HFF-Myc (cell line): ENCODE results near the gene NAV2.
"Not testable (repeated sequence)": the region's sequence is repeated elsewhere in the genome, so short reads cannot be mapped to it uniquely, and the experiment has no call there.

ENCODE experiments used
- DNase-seq: peaks from one replicate; pipeline ENCODE4 v3.0.0-alpha.2; 2011; ENCODE audit warnings: low read depth; ENCODE audit errors: extremely low read depth
- H3K4me3 ChIP-seq: replicated peaks from 2 replicates; pipeline ENCODE4 v1.5.1; 2011; ENCODE audit warnings: low read depth, mild to moderate bottlenecking, control low read depth, low read length
- TF ChIP-seq, protein P1 (sequence below): IDR thresholded peaks from 2 replicates; pipeline ENCODE4 v1.5.1; 2012; ENCODE audit warnings: mild to moderate bottlenecking, low read depth, low read length, control low read depth; ENCODE audit errors: missing control alignments

Gene NAV2

GRCh38 chr11:19891022-19891421, 178.4 kb downstream of the NAV2 start:
- DNase-seq = no peak
- TF ChIP-seq, protein P1, sequence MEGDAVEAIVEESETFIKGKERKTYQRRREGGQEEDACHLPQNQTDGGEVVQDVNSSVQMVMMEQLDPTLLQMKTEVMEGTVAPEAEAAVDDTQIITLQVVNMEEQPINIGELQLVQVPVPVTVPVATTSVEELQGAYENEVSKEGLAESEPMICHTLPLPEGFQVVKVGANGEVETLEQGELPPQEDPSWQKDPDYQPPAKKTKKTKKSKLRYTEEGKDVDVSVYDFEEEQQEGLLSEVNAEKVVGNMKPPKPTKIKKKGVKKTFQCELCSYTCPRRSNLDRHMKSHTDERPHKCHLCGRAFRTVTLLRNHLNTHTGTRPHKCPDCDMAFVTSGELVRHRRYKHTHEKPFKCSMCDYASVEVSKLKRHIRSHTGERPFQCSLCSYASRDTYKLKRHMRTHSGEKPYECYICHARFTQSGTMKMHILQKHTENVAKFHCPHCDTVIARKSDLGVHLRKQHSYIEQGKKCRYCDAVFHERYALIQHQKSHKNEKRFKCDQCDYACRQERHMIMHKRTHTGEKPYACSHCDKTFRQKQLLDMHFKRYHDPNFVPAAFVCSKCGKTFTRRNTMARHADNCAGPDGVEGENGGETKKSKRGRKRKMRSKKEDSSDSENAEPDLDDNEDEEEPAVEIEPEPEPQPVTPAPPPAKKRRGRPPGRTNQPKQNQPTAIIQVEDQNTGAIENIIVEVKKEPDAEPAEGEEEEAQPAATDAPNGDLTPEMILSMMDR = no peak
- H3K4me3 ChIP-seq = no peak overlapping the region

- H3K4me3 ChIP-seq = no peak overlapping the region
- TF ChIP-seq, protein P1 = no peak
- DNase-seq = no peak
Measured at GRCh38 chr11:19892387-19892786, 179.8 kb downstream of the NAV2 start.

DNA sequence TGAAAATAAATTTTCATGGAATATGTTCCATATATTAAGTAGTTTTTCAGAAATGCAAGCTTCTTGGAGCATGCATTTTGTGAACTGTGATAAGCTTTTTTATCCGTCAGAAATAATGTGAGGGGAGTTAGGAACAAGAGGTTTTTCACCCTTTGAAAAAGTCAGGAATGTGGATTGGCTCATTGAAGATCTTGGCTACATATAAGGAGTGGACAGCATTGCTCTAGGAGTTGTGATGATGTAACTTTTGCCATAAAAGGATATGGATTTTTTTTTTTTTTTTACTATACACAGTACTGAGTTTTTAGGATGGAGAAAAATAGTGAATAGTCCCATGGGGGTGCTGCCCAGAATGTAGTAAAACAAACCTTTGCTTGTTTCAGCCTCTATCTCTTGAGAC, 180.2 kb downstream of the NAV2 start:
- H3K4me3 ChIP-seq = no peak overlapping the region
- no peak for DNase-seq
- TF ChIP-seq, protein P1 = no peak

DNA sequence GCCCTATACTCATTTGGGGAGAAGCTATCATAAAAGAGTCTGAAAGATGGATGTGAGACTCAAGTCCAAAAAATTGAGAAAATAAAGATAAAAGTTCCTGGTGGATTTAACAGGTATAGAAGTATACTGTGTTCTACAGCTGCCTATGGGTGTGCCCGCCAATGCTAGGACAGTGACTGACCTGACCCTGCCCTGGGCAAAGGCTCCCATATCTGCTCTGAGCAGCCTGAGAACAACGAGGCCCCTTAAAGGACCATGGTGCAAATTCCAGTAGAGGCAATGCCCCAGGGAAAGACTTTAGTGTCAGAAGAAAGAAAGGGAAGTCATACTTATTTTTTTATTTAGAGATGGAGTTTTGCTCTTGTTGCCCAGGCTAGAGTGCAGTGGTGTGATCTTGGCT, 181.8 kb downstream of the NAV2 start:
- no peak for DNase-seq
- no peak overlapping the region for H3K4me3 ChIP-seq
- TF ChIP-seq, protein P1 = no peak

DNA sequence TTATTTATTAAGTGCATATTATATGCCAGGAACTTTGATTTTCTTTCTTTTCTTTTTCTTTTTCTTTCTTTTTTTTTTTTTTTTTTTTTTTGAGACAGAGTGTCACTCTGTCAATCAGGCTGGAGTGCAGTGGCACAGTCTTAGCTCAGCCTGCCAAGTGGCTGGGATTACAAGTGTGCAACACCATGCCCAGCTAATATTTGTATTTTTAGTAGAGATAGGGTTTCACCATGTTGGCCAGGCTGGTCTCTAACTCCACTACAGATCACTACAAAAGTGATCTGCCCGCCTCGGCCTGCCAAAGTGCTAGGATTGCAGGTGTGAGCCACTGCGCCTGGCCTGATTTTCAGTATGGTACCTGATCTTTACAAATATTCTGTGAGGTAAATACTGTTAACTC, 182.4 kb downstream of the NAV2 start:
- not testable (repeated sequence) for H3K4me3 ChIP-seq, DNase-seq

- H3K4me3 ChIP-seq = no peak overlapping the region
- DNase-seq = no peak
- TF ChIP-seq, protein P1 = no peak
Measured at GRCh38 chr11:19895776-19896175, 183.1 kb downstream of the NAV2 start.

GRCh38 chr11:19903620-19904069, 191.0 kb downstream of the NAV2 start:
- DNase-seq = peak; percentile 78
- TF ChIP-seq, protein P1 = peak; percentile 84
- no peak overlapping the region for H3K4me3 ChIP-seq
